Renal cortical epithelial cell (primary cell): ENCODE data around the gene EPB41L4B. TPM values are rescaled to one million over a fixed set of nuclear protein-coding genes. Genes with fewer than 3 reads are reported as not detected.

ENCODE experiments used
- DNase-seq: peaks from one replicate; pipeline ENCODE4 v3.0.0-alpha.2; 2011; ENCODE audit warnings: low read depth
- total RNA-seq: library from RNA; depleted of rRNA; stranded (reverse); fragments of >200 nt; gene quantifications from 2 replicates; pipeline ENCODE4 v1.2.3, GENCODE V29; 2014

EPB41L4B gene
- total RNA-seq, 1 donor from 2014 or later, result 5.8 TPM

GRCh38 chr9:109320331-109320741, 523 bp downstream of the EPB41L4B start:
- DNase-seq, result no peak

GRCh38 chr9:109319626-109320241, 1.1 kb downstream of the EPB41L4B start:
- DNase-seq, result no peak

DNA sequence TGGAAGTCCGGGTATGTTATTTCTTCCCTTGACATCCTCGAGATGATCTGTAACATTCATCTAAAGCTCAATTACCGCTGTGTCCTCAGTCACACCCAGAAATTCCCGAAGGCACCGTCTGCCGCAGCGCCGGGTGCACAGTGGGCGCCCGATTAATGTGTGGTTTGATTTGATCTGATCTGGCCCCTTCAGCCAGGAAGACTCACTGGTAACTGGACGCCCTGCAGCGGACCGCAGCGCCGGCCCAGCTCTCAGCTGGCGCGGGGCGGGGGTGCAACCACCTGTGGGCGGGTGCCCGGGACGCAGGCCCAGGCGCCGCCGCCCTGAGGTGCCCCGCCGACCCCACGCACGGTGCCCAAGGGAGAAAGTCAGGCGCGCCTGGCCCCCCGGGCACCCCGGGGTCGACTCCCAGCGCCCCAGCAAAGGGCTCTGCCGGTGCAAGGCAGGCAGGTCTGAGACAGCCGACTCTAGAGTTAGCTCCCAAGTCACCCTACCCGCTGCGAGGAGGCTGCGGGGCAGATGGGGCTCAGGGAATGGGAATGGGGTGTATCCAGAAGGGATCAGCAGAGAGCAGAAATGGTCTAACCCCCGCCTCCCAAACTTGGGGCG, 1.7 kb downstream of the EPB41L4B start:
- no peak for DNase-seq

GRCh38 chr9:109317979-109318741, 2.7 kb downstream of the EPB41L4B start:
- DNase-seq, result no peak

GRCh38 chr9:109317311-109317978, 3.4 kb downstream of the EPB41L4B start:
- DNase-seq, result no peak

- DNase-seq, result peak; percentile 92
These were observed 4.6 kb downstream of the EPB41L4B start for GRCh38 chr9:109316207-109316640.

DNA sequence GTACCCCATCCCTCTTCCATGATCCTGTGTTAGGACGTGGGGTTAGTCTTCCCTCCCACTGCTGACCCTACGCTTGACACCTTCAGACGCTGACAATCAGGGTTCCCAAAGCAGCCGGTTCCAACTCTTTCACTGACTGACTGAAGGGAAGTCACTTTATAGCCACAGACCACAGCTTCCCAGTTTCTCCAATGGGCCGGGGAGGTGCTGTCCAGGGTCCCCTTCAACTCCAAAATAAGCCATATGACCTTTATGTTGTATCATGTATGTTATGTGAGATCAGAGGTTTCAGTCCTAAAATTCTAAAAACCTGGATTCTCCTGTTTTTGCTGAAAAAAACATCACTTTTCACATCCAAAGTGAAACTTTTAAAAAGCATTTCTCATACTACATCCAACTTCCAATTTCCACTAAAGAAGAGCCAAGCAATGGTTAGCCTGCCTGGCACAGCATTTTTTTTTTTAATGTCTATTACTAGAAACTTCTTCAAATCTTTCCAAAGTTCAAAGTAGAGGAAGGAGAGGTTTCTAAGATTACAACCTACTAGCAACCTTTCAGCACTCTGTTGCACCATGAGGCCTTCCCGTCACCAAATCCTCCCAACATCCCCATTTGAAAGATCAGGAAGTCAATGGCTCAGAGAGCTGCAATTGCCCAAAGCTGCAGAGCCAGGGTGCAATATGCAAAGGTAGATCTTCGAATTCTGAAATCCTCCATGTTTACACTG, 5.2 kb downstream of the EPB41L4B start:
- DNase-seq, result no peak

GRCh38 chr9:109314011-109314531, 6.8 kb downstream of the EPB41L4B start:
- peak; percentile 44 for DNase-seq

GRCh38 chr9:109313351-109313750, 7.5 kb downstream of the EPB41L4B start:
- no peak for DNase-seq

DNA sequence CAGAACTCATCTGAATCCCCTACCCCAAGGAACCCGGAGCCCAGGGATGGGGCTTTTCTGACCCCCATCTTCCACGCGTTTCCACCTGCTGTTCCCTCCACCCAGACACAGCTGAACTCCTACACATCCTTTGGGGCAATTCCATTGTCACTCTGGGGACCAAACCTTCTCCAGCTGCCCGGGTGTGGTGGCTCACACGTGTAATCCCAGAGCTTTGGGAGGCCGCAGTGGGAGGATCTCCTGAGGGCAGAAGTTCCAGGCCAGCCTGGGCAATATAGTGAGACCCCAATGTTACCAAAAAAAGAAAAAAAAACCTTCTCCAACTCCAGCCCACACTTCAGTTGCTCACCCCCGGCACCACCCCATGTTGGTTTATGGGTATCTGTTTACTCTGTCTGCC, 8.1 kb downstream of the EPB41L4B start:
- no peak for DNase-seq

- no peak for DNase-seq
These were observed 9.1 kb downstream of the EPB41L4B start for GRCh38 chr9:109311731-109312130.

DNA sequence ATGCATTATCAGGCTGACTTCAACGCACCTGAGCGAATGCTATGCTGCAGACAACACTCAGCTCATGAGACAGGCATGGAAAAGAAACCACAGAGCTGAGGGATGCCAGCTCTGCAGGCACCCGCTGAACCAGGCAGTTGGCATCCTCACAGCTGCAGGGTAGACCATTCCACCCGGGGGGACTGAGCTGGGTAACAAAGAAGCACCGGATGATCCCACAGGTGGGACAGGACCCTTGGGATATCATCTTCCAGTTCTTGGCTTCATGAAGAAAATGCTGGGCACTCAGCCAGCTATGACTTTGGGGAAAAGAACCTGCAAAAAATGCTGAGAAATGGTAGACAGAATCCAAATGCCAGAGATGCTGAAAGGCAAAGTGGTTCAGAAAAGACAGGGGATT, 9.6 kb downstream of the EPB41L4B start:
- no peak for DNase-seq

DNA sequence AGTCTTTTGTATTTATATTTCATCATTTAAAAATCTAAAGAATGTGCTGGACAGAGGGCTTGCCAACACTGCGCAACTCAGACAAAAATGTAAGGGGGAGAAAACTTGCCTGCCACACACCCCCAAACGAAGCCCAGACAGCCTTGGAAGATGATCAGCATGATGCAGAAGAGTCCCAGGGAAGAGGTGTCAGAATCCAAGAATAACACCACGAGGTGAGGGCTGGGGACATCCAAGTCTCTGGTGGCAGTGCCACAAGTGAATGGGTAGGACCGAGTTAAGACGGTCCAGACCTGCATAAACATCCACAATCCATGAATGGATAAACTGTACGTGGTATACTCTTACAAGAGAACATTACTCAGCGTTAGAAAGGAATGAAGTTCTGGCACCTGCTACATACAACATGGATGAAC, 10.4 kb downstream of the EPB41L4B start:
- no peak for DNase-seq

DNA sequence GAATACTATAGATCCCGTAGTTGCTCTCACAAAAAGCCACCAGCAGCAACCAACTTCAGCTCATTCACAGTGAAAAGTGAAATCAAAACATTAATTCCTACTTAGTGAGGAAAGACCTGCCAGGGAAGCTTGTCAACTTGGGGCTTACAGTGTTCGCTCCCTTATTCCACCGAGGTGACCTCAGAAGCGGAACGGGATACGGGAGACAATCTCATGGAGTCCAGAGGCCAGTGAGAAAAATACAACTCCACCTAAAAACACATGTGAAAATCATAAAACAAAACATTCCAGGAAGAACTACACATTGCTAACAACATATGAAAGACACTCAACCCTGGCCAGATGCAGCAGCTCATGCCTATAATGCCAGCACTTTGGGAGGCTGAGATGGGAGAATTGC, 11.6 kb downstream of the EPB41L4B start:
- DNase-seq, result no peak

- peak; percentile 50 for DNase-seq
These were observed 13.2 kb downstream of the EPB41L4B start for GRCh38 chr9:109307380-109308240.

DNA sequence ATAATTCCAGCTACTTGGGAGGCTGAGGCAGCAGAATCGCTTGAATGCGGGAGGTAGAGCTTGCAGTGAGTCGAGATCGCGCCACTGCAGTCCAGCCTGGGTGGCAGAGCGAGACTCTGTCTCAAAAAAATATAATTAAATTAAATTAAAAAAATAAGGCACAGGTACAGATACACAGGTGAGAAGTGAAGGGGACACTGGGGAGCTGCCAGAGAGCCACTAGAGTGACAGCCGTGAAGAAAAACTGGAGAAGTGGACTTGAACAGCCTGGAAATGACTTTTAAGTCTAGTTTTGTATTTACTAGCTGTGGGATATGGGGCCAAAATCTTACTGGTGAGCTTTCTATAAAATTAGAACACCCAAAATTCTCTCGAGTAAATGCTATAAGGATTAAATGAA, 15.1 kb downstream of the EPB41L4B start:
- no peak for DNase-seq

DNA sequence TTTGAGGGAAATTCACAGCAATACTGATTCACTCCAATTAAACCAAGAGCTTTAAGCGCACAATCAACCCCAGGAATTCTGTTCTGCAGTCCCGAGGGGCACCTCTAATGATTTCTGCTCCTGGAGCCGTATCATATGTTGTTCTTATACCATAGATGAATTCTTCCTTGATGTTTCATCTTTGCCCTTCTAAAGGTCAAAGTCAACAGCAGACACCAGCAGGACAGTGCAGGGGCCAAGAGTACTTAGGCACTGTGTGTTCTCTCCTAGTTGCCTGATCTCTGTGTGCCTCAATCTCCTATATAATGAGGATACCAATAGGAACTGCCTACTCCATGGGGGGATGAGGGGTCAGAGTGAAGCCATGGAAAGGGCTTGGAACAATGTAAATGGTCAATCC, 16.5 kb downstream of the EPB41L4B start:
- DNase-seq, result no peak

- DNase-seq, result no peak
These were observed 17.0 kb downstream of the EPB41L4B start for GRCh38 chr9:109303900-109304299.

DNA sequence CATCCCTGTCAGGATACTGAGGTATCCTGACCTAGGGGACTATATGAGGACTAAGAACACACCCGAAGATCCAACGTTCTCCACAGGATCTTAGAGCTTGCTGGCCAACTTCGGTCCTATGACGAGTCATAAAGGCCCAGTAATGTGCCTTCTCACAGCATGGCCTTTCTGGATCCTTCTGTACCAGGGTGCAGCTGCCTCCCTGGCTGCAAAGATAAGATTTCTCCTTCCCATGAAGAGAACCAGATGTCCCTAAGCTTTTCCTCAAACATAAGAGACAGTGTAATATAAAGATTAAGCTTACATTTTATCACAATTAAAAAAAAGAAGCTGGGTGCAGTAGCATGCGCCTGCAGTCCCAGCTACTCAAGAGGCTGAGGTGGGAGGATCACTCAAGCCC, 18.3 kb downstream of the EPB41L4B start:
- DNase-seq, result no peak

DNA sequence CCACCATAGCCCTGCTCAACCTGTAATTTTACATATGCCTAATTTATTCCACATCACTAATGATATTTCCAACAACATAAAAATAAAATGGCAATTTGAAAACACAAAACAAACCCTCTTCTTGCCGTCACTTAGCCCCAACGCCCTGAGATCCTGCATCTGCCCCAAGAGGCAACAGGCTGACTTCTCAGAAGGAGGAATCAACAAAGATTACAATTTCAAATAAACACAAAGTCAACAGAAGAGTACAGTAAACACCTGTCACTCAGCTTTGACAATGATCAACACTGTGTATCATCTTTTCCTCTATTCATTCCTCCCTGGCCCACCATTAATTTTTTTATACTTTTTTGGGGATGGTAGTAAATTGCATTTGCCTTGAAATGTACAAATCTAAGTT, 19.8 kb downstream of the EPB41L4B start:
- DNase-seq, result no peak

DNA sequence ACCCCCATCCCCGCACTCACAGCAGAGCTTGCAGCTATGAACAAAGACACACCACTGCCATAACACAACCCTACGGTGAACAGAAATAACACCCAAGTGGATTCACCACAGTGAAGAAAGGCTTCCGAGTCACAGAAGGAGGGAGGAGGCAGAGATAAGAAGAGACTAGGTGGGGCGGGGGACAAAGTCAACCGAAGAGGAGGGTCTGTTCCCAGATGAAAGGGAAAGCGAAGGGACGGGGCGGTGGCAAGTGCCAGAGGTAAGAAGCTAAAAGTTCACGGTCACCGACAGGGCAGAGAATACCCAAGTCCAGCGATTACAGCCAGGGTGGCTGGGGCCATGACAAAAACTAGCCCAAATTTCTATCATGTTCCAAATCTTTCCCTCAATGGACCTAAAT, 21.0 kb downstream of the EPB41L4B start:
- no peak for DNase-seq
